GM18499 (cell line): ENCODE measurements around the gene RSRP1.

Experiments
- ATAC-seq: cut with Tn5 transposase; IDR thresholded peaks from one replicate; pipeline ENCODE4 v1.9.1; 2021; ENCODE audit warnings: moderate number of reproducible peaks; ENCODE audit not compliant: insufficient read depth, unreplicated experiment

RSRP1 gene

DNA sequence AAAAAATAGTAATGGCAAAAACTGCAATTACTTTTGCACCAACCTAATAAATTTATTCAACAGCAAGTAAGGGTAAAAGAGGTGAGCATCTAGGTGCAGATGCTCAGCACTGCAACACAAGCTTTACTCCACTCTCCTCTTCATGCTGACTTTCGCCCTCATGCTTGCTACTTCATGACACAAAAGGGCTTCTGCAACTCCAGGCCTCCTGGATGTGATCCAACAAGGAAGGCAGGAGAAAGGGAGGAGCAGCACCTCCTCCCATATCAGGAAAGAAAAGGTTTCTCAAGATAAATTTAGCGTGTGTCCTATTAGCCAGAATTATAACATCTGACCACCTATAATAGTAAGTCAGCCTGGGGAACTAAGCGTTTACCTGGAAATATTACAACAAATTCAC, 26.6 kb downstream of the RSRP1 start:
- no peak for ATAC-seq

DNA sequence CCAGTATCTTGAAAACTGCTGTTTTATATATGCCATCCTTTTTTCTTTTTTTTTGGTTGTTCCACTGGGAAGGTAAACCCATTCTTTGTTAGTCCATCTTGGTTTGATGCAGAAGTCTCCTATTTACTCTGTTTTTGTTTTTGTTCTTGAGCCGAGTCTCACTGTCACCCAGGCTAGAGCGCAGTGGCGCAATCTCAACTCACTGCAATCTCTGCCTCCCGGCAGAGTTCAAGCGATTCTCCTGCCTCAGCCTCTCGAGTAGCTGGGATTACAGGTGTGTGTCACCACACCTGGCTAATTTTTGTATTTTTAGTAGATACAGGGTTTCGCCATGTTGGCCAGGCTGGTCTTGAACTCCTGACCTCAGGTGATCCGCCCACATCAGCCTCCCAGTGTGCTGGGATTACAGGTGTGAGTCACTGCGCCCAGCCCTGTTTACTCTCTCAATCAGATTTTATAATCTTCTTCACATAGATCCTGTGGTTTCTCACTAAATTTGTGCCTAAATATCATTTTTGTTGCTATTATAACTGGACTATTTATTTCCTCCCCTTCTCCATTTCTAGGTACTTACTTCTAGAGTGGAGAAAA, 27.5 kb downstream of the RSRP1 start:
- ATAC-seq: no peak

DNA sequence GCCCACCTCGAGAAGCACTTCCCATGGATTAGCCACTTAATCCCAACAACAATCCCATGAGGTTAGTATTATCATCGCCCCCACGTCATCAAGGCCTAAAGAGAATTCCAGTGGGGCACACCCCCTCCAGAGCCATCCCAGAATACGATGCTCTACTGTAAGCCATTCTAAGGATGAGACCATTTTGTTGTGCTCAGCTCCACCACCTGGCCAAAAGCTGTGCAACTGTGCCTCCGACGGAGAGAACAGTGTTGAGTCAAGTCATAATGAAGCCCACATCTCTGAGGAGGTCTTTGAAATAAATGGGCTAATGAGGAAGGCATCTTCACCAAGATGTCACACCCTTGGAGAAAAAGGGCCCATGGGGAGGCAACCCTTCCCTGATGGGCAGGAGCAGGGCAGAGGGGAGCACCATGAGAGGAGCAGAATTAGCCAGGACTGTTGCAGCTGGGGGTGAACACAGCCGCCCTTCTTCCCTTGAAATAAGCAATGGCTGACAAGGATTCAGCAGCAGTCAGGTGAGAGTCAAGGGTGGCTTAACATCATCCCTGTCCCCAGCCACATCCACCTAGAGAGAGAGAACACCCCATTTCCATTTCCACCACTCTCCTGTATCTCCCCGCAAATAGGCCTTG, 29.5 kb downstream of the RSRP1 start:
- no peak for ATAC-seq

DNA sequence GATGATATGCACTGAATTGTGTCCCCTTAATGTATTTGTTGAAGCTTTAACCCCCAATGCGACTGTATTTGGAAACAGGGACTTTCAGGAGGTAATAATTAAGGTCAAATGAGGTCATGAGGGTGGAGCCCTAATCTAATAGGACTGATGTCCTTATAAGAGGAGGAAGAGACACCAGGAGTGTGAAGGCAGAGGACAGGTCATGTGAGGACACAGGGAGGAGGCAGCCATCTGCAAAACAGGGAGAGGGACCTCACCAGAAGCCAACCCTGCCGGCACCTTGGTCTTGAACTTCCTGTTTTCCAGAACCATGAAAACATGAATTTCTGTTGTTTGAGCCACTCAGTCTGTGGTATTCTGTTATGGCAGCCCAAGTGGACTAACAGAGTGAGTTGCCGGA, 30.2 kb downstream of the RSRP1 start:
- no peak for ATAC-seq

DNA sequence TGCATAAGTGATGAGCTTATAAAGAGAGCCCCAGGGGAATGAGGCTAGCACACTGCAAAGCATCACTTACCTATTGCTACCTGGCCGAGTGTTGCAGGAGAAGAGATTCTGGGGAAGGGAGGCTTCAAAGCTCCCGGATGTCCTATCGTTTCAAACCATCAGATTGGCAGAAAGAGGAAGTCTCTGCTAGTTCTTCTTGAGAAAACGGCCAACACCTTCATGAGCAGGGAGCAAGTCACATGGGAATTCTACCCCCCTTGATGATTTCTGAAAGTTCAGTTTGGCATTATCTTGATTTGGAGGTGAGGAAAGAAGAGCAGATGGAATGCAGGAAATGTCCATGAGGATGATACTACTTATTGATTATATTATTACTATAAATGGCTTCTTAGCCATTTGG, 31.1 kb downstream of the RSRP1 start:
- no peak for ATAC-seq

DNA sequence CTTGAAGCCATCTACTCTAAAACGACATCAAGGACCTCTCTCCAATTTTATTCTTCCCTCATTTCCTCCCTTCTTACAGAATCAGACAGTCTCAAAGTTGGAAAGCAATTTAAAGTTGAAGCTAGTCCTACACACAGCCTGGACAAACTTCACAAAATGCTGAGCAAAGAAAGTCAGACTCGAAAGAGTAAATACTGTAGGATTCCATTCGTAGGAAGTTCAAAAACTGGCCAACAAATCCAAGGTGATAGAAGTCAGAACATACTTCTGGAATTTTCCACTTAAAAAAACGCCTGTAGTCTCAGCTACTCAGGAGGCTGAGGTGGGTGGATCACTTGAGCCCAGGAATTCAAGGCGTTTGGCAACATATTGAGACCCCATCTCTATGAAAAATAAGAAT, 34.5 kb downstream of the RSRP1 start:
- no peak for ATAC-seq

DNA sequence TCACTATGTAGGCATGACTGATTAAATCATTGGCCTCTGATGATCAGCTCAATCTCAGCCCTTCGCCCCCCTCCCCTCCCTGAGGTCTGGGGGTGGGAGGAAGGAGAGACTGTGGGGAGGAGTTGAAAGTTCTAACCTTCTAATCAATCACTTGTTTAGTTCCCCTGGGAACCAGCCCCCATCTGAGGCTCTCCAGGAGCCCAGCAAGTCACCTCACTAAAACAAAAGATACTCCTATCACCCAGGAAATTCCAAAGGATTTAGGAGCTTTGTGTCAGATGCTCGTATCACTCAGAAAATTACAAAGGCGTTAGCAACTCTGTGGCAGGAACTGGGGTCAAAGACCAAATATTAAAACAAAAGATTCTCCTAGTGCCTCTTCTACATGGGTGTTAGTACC, 36.5 kb downstream of the RSRP1 start:
- no peak for ATAC-seq

DNA sequence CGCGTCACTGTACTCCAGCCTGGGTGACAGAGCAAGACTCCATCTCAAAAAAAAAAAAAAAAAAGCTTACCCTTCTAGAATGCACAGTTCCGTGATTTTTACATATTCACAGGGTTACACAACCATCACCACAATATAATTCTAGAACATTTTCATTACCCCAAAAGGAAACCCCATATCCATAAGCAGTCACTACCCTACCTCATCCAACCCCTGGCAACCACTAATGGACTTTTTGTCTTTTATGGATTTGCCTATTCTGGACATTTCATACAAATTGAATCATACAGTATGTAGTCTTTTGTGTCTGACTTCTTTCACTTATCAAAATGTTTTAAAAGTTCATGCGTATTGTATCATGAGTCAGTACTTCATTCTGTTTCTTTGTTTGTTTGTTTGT, 37.7 kb downstream of the RSRP1 start:
- ATAC-seq: no peak

DNA sequence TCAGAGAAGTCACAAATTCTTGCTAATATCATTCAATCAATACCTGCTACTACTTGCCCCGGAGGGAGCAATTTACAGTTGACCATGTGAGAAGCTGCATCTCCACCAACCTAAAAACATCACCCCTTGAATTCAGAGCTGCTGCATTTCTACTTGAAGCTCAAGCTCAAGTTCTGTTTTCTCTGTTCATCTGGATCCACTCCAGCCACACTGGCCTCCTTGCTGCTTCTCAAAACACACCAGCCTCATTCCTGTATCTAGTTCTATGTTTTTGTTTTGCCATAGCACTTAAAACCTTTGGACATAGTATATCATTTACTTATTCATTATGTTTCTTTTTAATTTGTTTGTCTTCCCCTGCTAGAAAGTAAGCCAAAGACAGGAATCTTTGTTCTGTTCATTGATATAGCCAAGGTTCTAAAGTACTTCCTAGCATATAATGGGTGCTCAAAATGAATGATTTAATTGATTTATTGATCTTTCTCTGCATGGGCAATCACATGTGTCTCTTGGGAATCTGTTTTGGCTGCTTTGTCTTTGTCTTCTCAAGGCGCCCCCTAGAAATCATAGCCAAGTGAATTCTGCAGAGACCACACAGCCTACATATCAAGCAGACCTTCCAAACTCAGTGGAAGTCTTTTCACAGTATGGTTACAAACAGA, 38.6 kb downstream of the RSRP1 start:
- no peak for ATAC-seq

DNA sequence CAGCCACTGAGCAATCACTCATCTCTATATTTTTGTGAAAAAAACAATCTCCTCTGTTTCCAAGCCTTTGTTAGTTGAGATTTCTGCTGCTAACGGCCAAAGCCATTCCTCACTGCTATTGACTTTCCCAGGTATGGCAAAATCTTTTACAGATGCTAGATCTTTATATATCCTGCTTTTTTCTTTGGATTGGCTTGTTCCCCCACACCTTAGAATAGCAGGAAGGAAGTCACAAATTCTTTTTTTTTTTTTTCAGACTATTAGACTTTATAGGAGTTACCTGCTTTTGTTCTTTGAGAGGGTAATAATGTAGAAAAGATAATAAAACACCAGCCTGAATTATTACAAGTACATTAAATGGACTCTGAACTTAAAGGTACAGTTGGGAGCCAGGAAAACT, 39.2 kb downstream of the RSRP1 start:
- no peak for ATAC-seq

DNA sequence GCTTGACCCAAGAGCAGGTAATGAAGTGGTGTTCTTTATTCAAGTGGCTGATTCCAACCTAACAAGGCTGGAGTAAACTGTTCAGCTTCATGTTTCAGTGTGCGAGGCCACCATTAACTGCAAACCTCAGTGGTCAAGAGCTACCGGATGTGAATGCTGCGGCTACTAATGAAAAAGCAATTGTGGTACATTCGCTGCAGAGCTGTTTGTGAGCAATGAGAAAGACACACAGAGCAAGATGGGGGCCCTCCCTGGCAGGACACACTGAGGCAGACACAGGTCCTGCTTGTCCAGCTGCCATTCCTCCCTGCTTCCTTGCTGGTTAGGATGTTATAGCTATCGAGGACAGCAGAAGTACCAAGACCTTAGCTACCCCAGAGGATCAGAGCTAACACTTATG, 41.1 kb downstream of the RSRP1 start:
- ATAC-seq: no peak

DNA sequence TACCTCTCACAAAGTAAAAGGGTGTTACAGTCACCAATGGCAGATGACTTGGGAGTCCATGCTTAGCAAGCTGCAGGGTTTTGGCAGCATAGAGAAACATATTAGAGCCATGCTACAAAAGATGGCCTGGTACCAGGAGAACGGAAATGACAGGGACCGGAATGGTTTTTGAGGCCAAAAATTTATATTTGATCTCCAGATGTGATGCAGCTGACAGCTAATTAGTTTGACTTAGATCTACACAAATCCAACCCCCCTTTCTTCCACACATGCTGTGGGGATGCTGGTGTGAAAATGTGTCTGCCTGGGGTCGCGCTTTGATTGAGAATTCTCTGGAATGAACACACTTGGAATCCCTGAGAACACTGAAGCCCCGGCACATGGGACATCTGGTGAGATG, 41.5 kb downstream of the RSRP1 start:
- ATAC-seq: no peak

DNA sequence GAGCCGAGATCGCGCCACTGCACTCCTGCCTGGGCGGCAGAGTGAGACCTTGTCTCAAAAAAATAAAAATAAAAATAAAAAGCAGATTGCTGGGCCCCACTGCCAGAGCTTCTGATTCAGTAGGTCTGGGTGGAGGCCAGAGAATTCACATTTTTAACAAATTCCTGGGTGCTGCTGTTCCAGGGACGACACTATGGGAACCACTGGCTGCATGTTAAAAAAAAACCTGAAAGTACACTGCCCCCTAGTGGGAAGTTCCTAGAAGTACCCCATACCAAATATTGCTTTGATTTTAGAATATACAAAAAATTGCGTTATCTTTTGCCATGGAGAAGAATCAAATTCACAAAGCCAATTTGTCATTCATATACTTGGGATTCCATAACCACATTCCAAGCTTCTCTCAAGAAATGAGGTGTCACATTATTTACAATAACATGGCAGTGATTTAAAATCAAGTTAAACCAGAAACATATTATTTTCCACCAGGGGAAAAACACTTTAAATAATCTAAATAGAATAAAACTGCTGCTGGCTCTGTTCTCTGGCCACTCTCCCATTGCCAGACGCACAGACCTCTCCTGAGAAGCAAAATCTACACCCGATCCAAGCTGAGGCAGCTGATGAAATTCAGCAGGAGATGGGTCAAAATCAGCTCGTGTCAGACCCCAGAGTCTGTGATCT, 42.3 kb downstream of the RSRP1 start:
- ATAC-seq: no peak

DNA sequence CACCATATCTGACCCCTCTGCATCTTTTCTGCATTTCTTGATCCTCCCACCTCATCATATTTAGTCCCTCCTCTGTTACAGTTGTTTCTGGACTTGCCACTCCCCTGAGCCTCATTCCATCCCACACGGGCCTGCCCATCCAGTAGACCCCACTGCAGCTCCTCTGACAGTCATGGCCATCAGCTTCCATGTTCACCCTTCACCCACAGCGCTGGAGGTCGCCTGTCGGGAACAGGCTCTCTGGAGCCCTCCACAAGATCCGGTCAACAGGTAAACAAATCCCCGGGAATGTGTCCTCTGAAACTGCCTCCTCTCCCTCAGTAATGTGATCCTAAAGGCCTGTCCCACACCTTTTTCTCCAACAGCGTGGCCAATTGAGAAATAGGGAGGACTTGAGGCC, 46.2 kb downstream of the RSRP1 start:
- ATAC-seq: no peak

DNA sequence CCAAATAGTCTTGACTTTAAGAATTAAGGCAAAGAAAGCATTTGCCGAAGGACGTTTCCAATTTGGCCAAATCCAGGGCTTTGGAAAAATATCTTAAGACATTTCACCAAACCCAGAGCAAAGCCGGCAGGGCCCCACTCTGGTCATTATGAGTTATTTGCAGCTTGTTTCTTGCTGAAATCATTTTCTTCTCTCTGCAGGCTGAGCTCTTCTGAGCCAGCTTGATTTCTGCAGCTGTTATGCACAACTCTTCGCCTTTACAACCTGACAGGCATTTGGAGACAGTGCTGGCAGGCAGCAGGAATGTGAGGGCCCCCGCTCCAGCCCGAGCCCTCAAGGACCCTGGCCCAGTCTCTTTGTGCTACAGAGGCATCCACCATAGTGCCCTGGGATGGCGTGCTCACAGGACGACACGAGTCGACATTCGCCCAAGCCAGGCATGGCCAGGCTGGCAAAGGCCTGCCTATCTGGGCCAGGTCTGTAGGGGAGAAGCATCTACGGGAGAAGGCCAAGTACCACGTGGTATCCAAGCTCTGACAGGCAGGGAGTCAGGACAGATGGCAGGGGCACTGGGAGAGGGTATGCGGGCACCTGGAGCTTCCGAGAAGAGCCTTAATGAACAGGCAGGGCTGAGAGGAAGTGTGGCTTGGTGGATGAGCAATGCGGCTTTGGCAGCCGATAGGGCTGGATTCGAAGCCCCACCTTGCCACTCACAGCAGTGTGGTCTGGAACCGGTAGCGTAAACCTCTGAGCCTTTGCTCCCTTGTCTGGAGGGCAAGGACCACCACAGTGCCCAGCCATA, 47.2 kb downstream of the RSRP1 start:
- ATAC-seq: no peak

DNA sequence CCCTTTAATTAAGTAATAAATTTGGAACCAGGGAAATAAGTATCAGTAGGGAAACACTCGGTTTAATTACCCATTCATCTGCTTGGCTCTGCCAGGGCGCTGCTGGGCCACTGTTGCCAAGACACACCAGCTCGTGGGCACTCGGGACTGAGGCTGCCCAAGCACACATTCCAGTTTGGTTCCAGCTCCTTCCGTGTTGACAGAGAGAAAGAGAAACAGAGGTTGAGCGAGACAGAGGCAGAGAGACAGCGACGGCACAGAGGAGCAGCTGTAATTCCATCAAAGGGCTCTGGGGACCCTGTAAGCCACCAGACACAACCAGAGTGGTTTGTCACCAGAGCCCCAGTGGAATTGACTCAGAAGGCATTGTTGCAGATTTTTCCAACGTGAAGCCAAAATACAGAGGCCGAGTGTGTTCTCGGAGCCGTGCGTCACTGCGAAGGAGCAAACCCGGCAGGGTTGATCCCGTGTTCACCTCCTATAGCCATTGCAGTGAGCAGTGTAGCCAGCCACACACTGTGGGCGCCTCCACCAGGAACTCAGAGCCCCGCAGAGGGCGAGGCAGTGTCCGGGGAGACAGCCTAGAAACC, 48.5 kb downstream of the RSRP1 start:
- ATAC-seq: no peak

DNA sequence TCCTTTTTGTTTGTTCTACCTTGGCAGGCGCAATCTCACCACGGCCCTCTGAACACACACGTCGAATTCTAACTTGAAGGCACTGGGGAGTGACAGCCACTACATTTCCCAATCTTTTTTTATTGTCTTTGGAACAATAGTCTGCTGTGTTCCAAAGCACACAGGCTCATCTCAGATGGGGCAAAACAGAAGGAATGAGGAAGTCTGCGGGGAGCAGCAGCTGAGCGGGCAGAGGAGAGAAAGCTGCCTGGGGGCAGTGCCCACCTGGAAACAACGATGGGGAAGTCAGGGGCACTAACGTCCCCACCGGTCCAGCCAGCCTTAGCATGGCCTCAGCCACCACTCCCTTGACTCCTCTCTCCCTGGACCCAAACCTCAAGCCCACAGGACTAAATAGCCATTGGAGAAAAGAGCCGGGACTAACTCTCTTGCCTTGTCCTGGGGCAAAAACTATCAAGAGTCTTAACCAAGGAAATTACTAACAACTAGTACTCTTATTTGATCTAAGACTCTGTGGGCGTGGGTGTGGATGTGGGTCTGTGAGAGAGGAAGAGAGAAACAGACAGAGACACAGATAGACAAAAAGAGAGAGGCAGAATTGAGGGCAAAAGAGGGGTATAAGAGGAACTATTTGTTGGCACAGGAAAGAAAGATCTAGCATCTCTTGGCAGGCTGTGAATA, 49.1 kb downstream of the RSRP1 start:
- no peak for ATAC-seq

DNA sequence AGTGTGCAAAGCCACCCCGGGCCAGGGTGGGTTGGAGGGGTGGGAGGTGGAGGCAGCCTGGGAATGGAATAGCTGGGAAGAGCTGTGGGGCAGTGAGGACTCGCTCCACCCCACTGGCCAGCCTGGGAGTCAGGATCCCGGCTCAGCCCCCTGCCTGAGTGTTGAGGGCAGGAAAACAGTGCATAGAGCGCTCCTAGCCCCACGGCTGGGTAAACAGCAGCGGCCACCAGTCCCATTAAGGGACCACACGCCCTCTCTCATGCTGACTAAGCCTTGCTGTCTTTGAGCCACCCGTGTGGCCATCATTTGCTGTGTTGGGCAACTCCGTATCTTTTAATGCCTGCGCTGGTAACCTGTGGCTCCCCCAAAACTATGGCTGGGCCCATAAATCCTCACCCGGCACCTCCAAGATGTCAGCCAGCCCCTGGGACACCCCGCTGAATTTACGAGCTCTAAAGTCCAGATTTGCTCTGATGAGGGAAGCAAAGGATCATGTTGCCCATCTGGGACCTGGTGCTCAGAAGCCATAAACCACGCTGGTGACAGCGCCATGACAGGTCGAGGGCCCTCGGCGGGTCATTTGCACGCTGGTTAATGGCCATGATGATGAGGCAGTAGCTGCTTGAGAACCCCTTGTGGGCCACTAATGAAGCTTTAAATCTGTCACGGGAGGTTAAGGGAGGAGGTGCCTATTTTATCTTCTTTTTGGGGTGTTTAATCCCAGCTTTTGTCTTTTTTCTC, 49.8 kb downstream of the RSRP1 start:
- ATAC-seq: no peak

DNA sequence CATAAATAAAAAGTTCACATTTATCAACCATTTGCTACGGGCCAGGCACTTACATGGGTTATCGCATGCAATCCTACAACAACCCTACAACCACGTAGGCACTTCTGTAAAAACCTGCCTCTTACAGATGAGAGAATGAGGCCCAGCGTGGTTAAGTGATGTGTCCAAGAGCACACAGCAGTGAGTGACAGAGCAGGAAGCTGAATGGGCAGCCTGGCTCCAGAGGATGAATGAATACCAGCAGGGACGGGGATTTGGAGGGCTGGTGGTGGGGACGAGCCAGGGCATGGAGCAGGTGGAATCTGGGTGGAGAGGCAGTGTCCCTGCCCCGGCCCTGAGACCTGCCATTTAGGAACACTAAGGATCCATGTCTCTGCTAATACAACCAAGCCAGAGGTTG, 50.4 kb downstream of the RSRP1 start:
- no peak for ATAC-seq
